OCI-LY7 (cell line): Measurements from ENCODE around the gene TMEM190. TPM values are rescaled to one million over a fixed set of nuclear protein-coding genes. Genes with fewer than 3 reads are reported as not detected.

ENCODE experiments used
- BruUV-seq: library from RNA; stranded (reverse); fragments of 400-500 nt; replicated peaks from 2 replicates; lab custom pipeline; 2021; lab: Mats Ljungman, UMichigan
- CTCF ChIA-PET: fragments of 300-600 bp; sonication (Branson Sonifier 250); formaldehyde crosslinking; loops from one replicate; lab custom pipeline; 2022; ENCODE audit warnings: antibody characterized with exemption; ENCODE audit not compliant: unreplicated experiment; lab: Charles Lee
- POLR2A ChIA-PET: fragments of 300-600 bp; sonication (Branson Sonifier 250); formaldehyde crosslinking; loops from one replicate; lab custom pipeline; 2022; ENCODE audit warnings: antibody characterized with exemption; lab: Charles Lee
- DNase-seq: peaks from one replicate; pipeline ENCODE4 v3.0.0-alpha.2; 2015; ENCODE audit warnings: low spot score
- H2AFZ ChIP-seq: fragments of 200-600 bp; sonication (generic), shearing (Covaris generic); 2 replicates; pipeline ENCODE4 v1.6.1; 2014; ENCODE audit warnings: mild to moderate bottlenecking, antibody characterized with exemption, low read length, moderate library complexity
- H3K27ac ChIP-seq: fragments of 200-600 bp; sonication (generic); 2 replicates; pipeline ENCODE4 v1.5.1; 2014; ENCODE audit warnings: mixed run types, low read depth, mild to moderate bottlenecking, moderate library complexity, low read length, inconsistent platforms; ENCODE audit not compliant: poor library complexity, severe bottlenecking
- H3K36me3 ChIP-seq: fragments of 200-600 bp; sonication (generic); 2 replicates; pipeline ENCODE4 v1.6.1; 2014; ENCODE audit warnings: mild to moderate bottlenecking, antibody characterized with exemption, low read length, moderate library complexity, mixed read lengths; ENCODE audit not compliant: insufficient read depth
- H3K4me1 ChIP-seq: fragments of 200-600 bp; sonication (generic); 2 replicates; pipeline ENCODE4 v1.5.1; 2014; ENCODE audit warnings: mild to moderate bottlenecking, low read length; ENCODE audit not compliant: insufficient read depth, poor library complexity, severe bottlenecking
- H3K4me2 ChIP-seq: fragments of 200-600 bp; sonication (generic); 2 replicates; pipeline ENCODE4 v1.6.1; 2014; ENCODE audit warnings: mild to moderate bottlenecking, low read length
- H3K4me3 ChIP-seq: fragments of 200-600 bp; sonication (generic); 2 replicates; pipeline ENCODE4 v1.5.1; 2014; ENCODE audit warnings: mild to moderate bottlenecking, low read depth, low read length; ENCODE audit not compliant: poor library complexity, severe bottlenecking
- H3K79me2 ChIP-seq: fragments of 200-600 bp; sonication (generic); 2 replicates; pipeline ENCODE4 v1.6.1; 2016; ENCODE audit warnings: low read depth, mild to moderate bottlenecking, low read length, moderate library complexity, mixed read lengths; ENCODE audit not compliant: insufficient read depth
- H3K9me2 ChIP-seq: fragments of 200-600 bp; sonication (generic); 2 replicates; pipeline ENCODE4 v1.6.1; 2016; ENCODE audit warnings: mild to moderate bottlenecking, low read length, mixed read lengths; ENCODE audit not compliant: insufficient read depth
- H3K9me3 ChIP-seq: fragments of 200-600 bp; sonication (generic); 2 replicates; pipeline ENCODE4 v1.6.1; 2014; ENCODE audit warnings: mild to moderate bottlenecking, mixed run types, low read length, mixed read lengths
- H4K20me1 ChIP-seq: fragments of 200-600 bp; sonication (generic); 2 replicates; pipeline ENCODE4 v1.6.1; 2014; ENCODE audit warnings: mild to moderate bottlenecking, antibody characterized with exemption, low read length, moderate library complexity, mixed read lengths; ENCODE audit not compliant: insufficient read depth
- CTCF ChIP-seq: fragments of 200-600 bp; sonication (generic); conservative IDR thresholded peaks from 2 replicates; pipeline ENCODE4 v1.5.1; 2014; ENCODE audit warnings: mild to moderate bottlenecking, antibody characterized with exemption, low read length, moderate library complexity, mixed read lengths
- EZH2phosphoT487 ChIP-seq: fragments of 200-600 bp; sonication (generic); IDR thresholded peaks from 2 replicates; pipeline ENCODE4 v1.6.1; 2018; ENCODE audit warnings: low read depth, borderline replicate concordance, mild to moderate bottlenecking, mixed run types, antibody characterized with exemption, low read length, moderate library complexity, mixed read lengths
- intact Hi-C: fragments of 100-400 bp; cut with micrococcal nuclease; formaldehyde crosslinking; loops from one replicate; pipeline ENCODE4 v1.10.0; 2022; ENCODE audit not compliant: unreplicated experiment
- total RNA-seq, 2 experiments: library from RNA; depleted of rRNA in 1 of 2; stranded (reverse); fragments of >200 nt in 1 of 2; shearing (Covaris generic) in 1 of 2; gene quantifications; 2 replicates each; pipeline ENCODE4 v1.2.3, GENCODE V29; 2014 to 2022

Gene TMEM190
- total RNA-seq, 2 experiments from 2014 or later: not detected

- Histone ChIP-seq H3K36me3 (no peaks in the 10 kb centered on the region), H3K79me2 (no peaks in the 10 kb centered on the region), H4K20me1 (no peaks in the 10 kb centered on the region), H3K27ac (no peak overlapping the region), H3K9me2 (no peaks in the 10 kb centered on the region), H3K4me1 (peaks cover 12% of the 10 kb centered on the region), H3K4me2 (no peak overlapping the region), H3K9me3 (no peaks in the 10 kb centered on the region), H2AFZ (no peak overlapping the region), H3K4me3 (no peak overlapping the region)
- intact Hi-C loops: no loop called here
- BruUV-seq: no TSS peak
- no peak for DNase-seq
- ChIA-PET CTCF (no interaction called here), POLR2A (no interaction called here)
- no peak for TF ChIP-seq EZH2phosphoT487
- TF ChIP-seq CTCF: no peak
These were observed 24.0 kb upstream of the TMEM190 start for GRCh38 chr19:55352549-55353145.

- DNase-seq: no peak
- Histone ChIP-seq H4K20me1 (no peaks in the 10 kb centered on the region), H3K36me3 (no peaks in the 10 kb centered on the region), H3K9me3 (no peaks in the 10 kb centered on the region), H3K79me2 (no peaks in the 10 kb centered on the region), H2AFZ (peak overlapping the region; percentile 34; the same call in 1 of the 2 replicates), H3K4me1 (peaks cover 12% of the 10 kb centered on the region), H3K27ac (no peak overlapping the region), H3K9me2 (no peaks in the 10 kb centered on the region), H3K4me3 (peak overlapping the region; percentile 65), H3K4me2 (peak overlapping the region; percentile 71)
- BruUV-seq: no TSS peak
- ChIA-PET CTCF (no interaction called here), POLR2A (interaction anchor here (0.6 kb wide), 1 partner anchor 13 kb away, joined by 5 read pairs; no protein-coding TSS in a partner anchor)
- TF ChIP-seq EZH2phosphoT487 (no peak), CTCF (no peak)
- intact Hi-C loops: no loop called here
These were observed 23.2 kb upstream of the TMEM190 start for GRCh38 chr19:55353356-55353802.
